Activated CD8-positive, alpha-beta memory T cell treated with anti-CD3 and anti-CD28 coated beads for 24 hours (primary cell): ENCODE measurements around the gene ARL6IP4.
"Not testable (repeated sequence)": the region's sequence is repeated elsewhere in the genome, so short reads cannot be mapped to it uniquely, and the experiment has no call there.

Source experiments
- DNase-seq: peaks from one replicate; pipeline ENCODE4 v3.0.0-alpha.2; 2020

The ARL6IP4 gene

GRCh38 chr12:122980183-122981035, at the start of gene ARL6IP4:
Gene ARL6IP4 (plus strand): TSS chr12:122980681. CDS start chr12:122981140, 459 bp downstream.
- peak; percentile 90 for DNase-seq

DNA sequence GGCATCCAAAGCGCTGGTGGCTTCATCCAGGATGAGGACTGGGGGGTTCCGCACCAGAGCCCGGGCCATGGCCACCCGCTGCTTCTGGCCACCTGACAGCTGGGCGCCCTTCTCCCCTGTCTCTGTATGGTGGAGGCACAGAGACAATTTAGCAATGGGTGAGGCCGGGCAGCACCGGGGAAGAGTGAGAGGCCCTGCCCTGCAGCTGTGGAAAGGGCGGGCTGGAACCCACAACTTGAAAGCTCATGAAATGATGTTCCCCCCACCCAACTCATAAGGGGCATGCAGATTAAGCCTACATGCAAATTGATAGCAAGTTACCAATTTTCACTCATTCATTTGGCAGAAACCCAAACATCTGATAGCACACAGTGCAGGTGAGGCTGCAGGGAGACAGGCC, 48.3 kb upstream of the ARL6IP4 start:
- DNase-seq = no peak

- no peak for DNase-seq
These were observed 45.8 kb upstream of the ARL6IP4 start for GRCh38 chr12:122934722-122935121.

- no peak for DNase-seq
These were observed 45.2 kb upstream of the ARL6IP4 start for GRCh38 chr12:122935318-122935717.

- DNase-seq = no peak
These were observed 42.8 kb upstream of the ARL6IP4 start for GRCh38 chr12:122937622-122938091.

DNA sequence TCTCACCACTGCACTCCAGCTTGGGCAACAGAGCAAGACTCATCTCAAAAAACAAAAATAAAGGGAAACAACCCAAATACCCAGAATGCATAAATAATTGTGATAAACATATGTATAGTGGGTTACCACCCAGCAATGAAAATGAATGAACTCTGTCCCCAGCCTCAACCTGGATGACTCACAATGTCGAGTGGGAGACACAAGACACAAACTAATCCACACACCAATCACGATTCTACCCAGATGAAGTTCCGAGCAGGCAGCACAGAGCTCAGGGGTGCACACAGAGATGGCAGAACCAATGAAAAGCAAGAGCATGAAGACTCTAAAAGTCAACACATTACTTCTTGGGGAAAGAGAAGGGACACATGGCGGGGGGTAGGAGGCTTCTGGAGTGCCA, 41.4 kb upstream of the ARL6IP4 start:
- DNase-seq = no peak

- DNase-seq = not testable (repeated sequence)
These were observed 39.1 kb upstream of the ARL6IP4 start for GRCh38 chr12:122941351-122941750.

DNA sequence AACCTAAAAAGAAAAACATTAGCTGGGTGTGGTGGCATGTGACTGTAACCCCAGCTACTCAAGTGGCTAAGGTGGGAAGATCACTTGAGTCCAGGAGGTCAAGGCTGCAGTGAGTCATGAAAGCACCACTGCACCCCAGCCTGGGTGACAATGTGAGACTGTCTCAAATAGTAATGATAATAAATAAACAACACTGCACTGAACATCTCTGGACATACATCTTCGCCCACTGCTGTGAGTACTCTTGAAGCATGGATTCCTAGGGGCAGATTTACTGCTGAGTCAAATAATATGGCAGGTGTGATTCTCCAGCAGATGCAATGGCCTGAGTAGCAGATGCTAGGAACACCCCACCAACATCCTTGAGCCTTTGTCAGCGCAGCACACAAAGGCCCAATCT, 37.8 kb upstream of the ARL6IP4 start:
- no peak for DNase-seq

DNA sequence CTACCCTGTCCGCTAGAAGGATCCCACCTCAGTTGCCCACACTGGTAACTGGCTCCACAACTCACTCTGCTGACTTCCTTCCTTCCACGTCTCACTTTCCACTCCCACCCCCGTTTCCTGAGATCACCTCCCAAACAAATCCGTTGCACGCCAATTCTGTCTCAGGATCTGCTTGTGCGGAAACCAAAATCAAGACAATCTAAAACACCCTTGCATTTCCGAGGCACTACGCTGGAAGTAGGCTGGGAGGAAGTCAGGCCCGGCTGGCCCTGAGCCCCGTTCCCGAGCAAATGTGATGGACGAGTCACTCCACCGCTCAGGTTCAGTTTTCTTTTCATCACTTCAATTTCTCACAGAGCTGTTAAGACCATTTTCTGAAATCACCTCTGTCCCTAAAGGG, 37.3 kb upstream of the ARL6IP4 start:
- no peak for DNase-seq

DNA sequence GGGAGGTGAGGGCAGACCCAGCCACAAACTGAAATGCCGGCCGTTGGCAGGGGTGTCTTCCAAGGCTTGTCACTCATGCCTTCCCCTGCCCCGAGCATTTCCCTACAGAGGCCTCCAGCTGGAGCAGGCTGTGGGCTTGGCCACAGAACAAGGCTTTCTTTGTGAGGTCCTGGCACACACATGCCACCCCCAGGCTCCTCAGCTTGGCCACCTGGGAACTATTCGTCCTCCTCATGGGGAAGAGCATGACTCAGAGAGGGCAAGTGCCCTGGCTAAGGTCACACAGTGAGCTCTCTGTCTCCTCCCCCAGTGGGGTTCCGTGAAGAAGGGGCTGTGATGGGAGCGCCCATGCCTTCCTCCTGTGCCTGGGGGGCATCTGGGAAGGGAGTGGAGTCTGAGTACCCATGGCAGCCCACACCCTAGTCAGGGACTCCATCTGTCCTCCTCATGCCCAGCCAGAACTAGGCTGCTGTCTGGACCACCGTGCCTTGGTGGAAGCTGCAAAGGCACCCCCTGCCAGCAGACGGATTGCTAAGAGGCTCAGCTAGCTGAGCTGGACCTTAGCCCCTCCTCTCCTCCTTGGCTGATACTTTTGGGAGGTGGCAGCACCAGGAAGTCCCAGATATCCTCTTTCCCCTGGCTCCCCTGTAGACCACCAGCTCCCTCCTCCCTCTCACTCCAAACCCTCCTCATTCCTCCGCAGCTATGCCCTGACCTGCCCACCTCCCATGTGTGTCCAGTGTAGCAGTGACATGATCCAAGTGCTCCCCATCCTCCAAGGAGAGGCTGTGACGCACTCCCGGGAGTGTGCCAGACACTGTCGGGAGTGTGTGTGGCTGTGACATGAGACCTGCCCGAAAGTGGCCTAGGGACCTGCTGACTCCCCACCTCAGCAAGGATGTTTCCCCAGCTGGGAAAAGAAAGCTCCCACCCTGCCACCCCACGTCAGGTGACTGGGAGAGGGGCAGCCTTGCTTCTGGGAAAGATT, 35.6 kb upstream of the ARL6IP4 start:
- DNase-seq = no peak

DNA sequence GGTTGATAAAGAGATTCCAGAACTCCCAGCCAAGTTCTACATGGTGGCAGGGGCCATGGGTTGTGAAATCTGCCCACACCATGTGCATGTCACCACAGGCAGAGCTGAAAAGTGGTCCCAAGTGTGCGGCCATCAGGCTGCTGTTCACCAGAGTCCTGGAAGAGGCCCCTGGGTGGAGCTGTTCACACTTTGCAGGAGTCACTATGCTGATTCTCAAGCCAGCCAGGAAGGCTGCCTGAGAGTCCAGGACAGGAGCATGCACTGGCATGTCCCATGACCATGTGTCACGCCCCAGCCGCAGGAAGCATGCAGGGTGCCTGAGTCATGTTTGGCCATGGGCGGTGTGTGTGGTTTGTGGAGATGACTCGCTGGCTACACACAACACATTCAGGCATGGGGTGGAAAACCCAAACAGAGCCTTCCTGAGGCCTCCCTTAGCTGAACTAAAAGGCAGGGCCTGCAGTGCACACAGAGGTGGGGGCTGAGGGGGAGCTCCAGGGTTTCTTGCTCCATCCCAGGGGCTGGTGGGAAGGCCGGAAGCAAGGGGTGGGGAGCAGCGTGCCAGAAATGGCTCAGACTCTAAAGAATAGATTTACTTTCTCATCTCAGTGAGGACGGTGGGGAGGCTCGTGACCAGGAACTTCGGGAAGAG, 33.7 kb upstream of the ARL6IP4 start:
- peak; percentile 88 for DNase-seq

DNA sequence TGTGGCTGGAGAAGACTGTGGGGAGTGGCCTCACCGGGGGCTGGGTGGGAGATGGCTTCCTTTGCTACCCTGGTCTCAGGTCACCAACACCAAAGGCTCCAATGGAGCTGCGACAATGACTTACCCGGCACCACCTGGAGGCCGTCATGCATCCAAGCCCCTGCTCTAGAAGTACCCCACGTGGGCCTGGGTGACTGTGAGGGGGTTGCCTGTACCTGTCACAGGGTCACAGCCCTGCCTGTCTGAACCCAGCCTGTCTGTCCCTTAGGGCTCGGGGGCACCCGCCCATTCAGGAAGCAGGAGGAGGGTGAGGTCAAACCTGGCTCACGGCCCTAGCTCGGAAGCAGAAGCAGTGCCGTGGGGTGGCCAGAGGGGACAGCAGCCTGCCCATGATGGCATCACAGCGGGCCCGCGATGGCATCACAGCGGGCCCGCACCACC, 33.1 kb upstream of the ARL6IP4 start:
- no peak for DNase-seq

- DNase-seq = no peak
These were observed 31.9 kb upstream of the ARL6IP4 start for GRCh38 chr12:122948605-122949004.

GRCh38 chr12:122949405-122949804, 31.1 kb upstream of the ARL6IP4 start:
- DNase-seq = no peak

DNA sequence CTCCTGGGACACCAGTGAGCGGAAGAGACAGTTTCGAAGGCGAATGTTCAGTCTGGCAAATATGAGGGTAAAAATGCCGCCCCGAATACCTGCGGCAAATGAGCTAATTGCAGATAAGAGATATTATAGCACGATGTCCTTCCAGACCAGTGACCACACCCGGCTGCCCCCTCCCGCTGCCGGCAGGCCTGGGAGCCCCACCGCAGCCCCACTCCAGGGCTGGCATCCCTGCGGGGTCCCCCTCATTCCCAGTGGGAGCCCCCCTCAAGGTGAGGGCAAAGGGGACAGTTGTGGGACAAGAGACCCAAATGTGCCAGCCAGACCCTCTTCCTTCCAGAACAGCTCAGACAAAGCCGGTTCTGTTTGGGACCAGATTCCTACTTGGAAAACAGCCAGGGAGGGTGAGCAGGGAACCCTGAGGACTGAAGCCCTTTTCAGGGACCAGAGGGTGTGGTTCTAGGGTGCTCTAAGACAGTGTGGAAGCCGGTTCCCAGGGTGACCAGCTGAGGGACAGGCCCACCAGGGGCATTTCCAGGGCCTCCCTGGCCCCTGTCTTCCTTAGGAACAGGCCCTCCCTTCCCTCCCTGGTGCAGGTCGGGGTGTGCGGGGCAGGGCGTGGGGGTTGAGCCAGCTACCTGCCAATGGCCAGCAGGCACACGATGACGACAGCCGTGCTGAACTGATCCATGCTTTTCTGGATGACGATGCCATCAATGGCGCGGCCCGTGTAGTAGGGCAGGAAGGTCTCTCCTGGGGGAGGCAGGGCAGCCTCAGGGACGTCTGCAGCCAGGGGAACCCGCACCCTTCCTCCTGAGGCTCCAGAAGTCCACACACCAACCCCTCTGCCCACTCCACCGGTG, 30.4 kb upstream of the ARL6IP4 start:
- DNase-seq = no peak

DNA sequence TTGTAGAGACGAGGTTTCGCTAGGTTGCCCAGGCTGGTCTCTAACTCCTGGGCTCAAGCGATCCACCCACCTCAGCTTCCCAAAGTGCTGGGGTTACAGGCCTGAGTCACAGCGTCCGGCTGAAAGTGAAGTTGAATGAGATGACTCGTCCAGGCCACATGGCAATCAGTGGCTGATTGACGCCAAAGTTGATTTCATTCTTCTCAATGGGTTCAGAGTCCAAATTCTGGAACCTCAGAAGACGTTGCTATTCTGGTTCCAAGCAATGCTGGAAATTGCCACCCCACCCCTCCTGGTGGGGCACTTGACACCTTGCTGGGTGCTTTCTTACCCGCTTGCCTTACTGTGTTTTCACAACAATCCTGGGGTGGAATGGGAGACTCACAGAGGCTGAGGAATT, 29.1 kb upstream of the ARL6IP4 start:
- no peak for DNase-seq

DNA sequence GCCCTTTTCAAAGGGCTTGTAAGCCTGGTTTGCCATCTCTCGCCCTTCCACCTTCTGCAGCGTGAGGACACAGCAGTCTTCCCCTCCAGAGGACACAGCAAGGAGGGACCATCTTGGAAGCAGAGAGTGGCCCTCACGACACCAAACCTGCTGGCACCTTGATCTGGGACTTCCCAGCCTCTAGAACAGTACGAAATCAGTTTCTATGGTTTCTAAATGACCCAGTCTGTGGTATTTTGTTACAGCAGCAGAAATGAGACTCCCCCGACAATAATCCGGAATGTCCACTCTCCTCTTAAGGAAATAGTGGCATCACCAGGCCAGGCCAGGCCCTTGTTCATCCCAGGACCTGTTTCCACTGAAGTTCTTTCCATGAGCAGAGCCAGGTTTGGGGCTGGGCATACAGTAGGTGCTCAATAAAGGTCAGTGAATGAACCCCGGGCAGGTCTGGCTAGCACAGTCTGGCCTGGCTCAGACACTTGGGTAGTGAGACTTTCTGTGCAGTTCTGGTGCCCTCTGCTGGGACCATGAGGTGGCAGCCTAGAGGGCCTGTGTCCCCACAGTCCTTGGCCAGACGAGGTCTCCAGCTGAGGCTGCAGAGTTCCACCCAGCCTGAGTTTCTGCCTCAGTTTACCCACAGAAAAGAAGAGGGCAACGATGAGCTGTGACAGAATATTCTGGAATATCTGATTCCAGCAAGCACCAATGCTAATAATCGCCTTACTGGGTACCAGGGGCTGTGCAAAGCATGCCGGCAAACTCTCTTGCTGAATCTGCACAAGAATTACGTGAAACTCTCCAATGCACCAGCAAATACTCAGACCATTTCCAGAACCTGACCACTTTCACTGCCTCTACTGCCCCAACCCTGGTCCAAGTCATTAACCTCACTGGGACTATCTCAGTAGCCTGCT, 28.2 kb upstream of the ARL6IP4 start:
- DNase-seq = peak; percentile 90

DNA sequence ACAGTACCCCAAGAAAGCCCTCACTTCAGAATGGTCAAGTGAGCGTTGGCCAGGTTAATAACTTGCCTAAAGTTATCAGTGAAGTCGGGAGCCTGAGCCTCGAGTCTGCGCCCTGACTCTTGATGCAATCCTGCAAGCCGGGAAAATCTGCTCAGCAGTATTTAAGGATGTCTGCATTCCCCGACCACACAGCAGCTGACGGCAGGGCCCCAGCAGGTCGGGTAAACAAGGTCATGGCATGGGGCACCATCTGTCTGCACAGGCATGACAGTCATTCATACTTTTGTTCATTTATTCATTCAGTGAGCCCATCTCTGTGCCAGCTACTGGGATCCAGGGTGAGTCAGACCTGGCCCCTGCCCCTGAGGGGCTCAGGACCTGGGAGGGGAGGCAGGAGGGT, 25.3 kb upstream of the ARL6IP4 start:
- DNase-seq = no peak

GRCh38 chr12:122956035-122956434, 24.4 kb upstream of the ARL6IP4 start:
- no peak for DNase-seq

DNA sequence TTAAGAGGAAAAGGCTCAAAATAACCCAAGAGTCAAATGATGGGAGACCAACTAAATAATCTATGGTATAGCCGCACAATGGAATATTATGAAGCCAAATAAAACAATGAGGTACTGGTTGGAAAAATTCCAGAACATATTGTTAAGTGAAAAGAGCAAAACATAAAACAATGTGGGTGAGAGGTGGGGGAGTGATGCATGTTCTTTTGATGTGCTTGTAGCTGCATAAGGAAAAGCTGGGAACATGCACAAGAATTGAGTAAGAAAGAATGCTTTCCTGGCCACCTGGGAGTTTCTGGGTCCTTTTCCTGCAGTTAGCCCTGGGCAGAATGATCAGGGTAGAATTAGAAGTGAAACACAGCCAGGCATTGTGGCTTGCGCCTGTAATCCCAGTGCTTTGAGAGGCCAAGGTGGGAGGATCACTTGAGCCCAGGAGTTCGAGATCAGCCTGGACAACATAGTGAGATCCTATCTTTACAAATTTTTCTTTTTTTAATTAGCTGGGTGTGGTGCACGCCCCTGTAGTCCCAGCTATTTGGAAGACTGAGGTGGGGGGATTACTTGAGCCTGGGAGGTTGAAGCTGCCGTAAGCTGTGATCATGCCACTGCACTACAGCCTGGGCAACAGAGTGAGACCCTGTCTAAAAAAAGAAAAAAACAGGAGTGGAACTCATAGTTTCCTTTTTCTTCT, 22.1 kb upstream of the ARL6IP4 start:
- no peak for DNase-seq
